Measurements from ENCODE around the gene RAD1. TPM values are rescaled to one million over a fixed set of nuclear protein-coding genes. Genes with fewer than 3 reads are reported as not detected.

RAD1 gene
- total and polyA plus RNA-seq, 11 donors = 12.8 to 29.6 (median 22.7) TPM

DNA sequence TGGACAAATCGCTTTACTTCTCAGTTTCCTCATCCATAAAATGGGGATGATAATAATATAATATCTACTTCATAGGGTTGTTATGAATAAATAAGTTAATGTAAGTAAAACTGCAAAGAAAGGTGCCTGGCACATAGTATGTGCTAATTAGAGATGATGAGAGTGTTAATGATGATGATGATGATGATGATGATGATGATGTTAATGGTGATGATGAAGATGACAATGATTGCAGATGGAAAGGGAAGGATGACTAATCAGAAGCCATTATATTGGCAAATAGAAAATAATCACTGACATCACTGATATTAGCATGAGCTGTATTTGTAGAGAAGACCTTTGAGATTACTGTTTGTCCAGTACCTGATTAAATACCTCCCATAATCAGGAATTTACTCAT, 20.6 kb downstream of the RAD1 start:
- DNase-seq = no peak

DNA sequence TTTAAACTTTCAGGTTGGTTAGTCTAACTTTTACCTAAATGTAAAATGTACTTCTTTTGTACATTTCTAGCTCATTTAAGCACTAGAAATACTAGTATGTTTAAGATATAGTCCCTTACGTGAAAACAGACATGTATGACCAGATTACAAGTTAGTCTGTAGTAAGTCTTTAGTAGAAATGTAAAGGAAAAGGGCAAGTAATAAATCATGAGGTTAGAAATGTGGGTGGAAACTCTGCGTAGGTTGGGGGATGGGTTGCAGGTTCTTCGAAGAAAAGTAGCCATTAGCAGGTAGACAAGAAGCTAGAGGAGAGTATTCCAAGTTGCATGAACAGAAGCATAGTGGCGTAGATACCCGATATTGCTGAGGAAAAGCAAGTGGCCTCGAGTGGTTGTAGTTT, 22.9 kb downstream of the RAD1 start:
- peaks cover 0 to 6% (median 0%) of the 10 kb centered on the region in 9 donors for H3K36me3 ChIP-seq
- H3K27ac ChIP-seq = no peak overlapping the region
- ATAC-seq (no peak), DNase-seq (no peak)
- H3K4me1 ChIP-seq = no peaks in the 10 kb centered on the region
- 90 to 96% (median 92%) methylated on average over 6 of the region's 6 CpGs for WGBS, 4 donors
- no peak overlapping the region for H3K4me3 ChIP-seq
- TF ChIP-seq, protein P1, sequence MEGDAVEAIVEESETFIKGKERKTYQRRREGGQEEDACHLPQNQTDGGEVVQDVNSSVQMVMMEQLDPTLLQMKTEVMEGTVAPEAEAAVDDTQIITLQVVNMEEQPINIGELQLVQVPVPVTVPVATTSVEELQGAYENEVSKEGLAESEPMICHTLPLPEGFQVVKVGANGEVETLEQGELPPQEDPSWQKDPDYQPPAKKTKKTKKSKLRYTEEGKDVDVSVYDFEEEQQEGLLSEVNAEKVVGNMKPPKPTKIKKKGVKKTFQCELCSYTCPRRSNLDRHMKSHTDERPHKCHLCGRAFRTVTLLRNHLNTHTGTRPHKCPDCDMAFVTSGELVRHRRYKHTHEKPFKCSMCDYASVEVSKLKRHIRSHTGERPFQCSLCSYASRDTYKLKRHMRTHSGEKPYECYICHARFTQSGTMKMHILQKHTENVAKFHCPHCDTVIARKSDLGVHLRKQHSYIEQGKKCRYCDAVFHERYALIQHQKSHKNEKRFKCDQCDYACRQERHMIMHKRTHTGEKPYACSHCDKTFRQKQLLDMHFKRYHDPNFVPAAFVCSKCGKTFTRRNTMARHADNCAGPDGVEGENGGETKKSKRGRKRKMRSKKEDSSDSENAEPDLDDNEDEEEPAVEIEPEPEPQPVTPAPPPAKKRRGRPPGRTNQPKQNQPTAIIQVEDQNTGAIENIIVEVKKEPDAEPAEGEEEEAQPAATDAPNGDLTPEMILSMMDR (IDR thresholded peaks at IDR 0.05) = no peak
- no peak for TF ChIP-seq POLR2A (IDR thresholded peaks at IDR 0.05)
- no peaks in the 10 kb centered on the region for H3K27me3 ChIP-seq
- H3K9me3 ChIP-seq = no peaks in the 10 kb centered on the region
- intact Hi-C loops (cut with DNase I) = loop anchor here in 4 of 10 donors (10.0 kb wide), 2 partner anchors 58 to 238 kb away; partner anchors contain the start of genes RAI14 (in 3 of the 4) and TTC23L (in 1 of the 4)

More for the DNA sequence above, 20.6 kb downstream of the RAD1 start:
- Histone ChIP-seq H3K4me1 (no peaks in the 10 kb centered on the region), H3K27me3 (no peaks in the 10 kb centered on the region), H3K9me3 (no peaks in the 10 kb centered on the region), H3K27ac (no peak overlapping the region), H3K36me3 (peaks cover 0 to 6% (median 0%) of the 10 kb centered on the region in 9 donors), H3K4me3 (no peak overlapping the region)
- no peak for TF ChIP-seq POLR2A (IDR thresholded peaks at IDR 0.05)
- TF ChIP-seq, protein P1 (IDR thresholded peaks at IDR 0.05) = no peak
- ATAC-seq = no peak
- 95 to 100% (median 98%) methylated on average over 1 of the region's 1 CpG for WGBS, 4 donors
- intact Hi-C loops (cut with DNase I) = loop anchor here in 7 of 10 donors (5.0 to 10.0 kb wide), 6 partner anchors 60 to 422 kb away; partner anchors contain the start of genes RAI14 (in 4 of the 7) and TTC23L (in 1 of the 7)

DNA sequence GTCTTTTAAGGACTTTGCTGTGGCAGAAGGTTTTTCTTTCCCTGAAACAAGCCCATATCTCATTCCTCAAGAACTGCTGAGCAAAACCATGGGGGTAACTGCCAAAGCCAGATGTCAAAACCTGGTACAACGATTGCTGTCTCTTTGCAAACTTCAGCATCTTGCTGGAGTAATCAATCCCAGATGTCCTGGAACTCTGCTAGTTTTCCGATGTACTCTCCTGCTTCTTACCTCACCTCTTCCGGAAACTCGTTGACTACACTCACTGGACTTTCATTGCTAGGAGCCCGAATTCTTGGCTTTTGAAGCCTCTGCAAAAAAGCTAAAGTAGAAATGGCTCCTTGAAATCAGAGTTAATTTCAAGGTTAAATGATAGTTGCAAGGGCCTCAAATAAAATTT, 23.3 kb downstream of the RAD1 start:
- Histone ChIP-seq H3K27me3 (no peaks in the 10 kb centered on the region), H3K9me3 (no peaks in the 10 kb centered on the region), H3K4me1 (no peaks in the 10 kb centered on the region), H3K4me3 (no peak overlapping the region), H3K27ac (no peak overlapping the region), H3K36me3 (peaks cover 0 to 6% (median 0%) of the 10 kb centered on the region in 9 donors)
- DNase-seq = peak in 1 of 5 donors; percentile 21
- TF ChIP-seq, protein P1 (IDR thresholded peaks at IDR 0.05) = no peak
- no peak for TF ChIP-seq POLR2A (IDR thresholded peaks at IDR 0.05)
- WGBS, 4 donors = 71 to 78% (median 74%) methylated on average over 5 of the region's 5 CpGs
- intact Hi-C loops (cut with DNase I) = loop anchor here in 4 of 10 donors (10.0 kb wide), 2 partner anchors 57 to 237 kb away; partner anchors contain the start of genes RAI14 (in 3 of the 4) and TTC23L (in 1 of the 4)
- peak in 1 of 4 donors; percentile 58 for ATAC-seq

DNA sequence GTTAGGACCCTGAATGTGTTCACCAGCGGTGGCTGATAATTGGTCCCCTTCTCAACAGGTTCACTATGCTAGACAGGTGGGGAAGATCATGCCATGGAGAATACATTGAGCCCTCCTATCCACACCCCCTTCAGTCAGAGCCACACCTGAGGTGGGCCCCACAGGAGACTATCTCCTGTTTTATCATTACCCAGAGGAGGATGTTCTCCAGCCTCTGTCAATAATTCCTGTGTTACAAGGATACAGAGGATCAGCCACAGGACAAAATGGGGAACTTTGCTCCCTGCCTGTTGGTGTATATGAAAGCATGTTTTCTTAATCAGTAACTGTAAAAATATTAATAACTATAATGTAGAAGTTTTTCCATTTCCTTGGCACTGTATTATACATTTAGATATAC, 25.9 kb downstream of the RAD1 start:
- Histone ChIP-seq H3K4me3 (no peak overlapping the region), H3K27ac (no peak overlapping the region), H3K36me3 (no peaks in the 10 kb centered on the region), H3K4me1 (no peaks in the 10 kb centered on the region), H3K27me3 (no peaks in the 10 kb centered on the region), H3K9me3 (no peaks in the 10 kb centered on the region)
- TF ChIP-seq POLR2A (IDR thresholded peaks at IDR 0.05) = no peak
- TF ChIP-seq, protein P1 (IDR thresholded peaks at IDR 0.05) = no peak
- intact Hi-C loops (cut with DNase I) = no loop called here
- DNase-seq (no peak), ATAC-seq (no peak)
- WGBS, 4 donors = 78 to 96% (median 88%) methylated on average over 1 of the region's 1 CpG

Data from heart left ventricle (tissue), 16 donors.